ENCODE measurements around the gene ZNF699. TPM values are rescaled to one million over a fixed set of nuclear protein-coding genes. Genes with fewer than 3 reads are reported as not detected.
A peak's percentile ranks its signal among the peaks of the same experiment; 100 is the strongest.

Gene ZNF699
- polyA plus RNA-seq (2013, experiment 1 of 2): 5.0 TPM
- 4.3 TPM for polyA plus RNA-seq (2013, experiment 2 of 2)

DNA sequence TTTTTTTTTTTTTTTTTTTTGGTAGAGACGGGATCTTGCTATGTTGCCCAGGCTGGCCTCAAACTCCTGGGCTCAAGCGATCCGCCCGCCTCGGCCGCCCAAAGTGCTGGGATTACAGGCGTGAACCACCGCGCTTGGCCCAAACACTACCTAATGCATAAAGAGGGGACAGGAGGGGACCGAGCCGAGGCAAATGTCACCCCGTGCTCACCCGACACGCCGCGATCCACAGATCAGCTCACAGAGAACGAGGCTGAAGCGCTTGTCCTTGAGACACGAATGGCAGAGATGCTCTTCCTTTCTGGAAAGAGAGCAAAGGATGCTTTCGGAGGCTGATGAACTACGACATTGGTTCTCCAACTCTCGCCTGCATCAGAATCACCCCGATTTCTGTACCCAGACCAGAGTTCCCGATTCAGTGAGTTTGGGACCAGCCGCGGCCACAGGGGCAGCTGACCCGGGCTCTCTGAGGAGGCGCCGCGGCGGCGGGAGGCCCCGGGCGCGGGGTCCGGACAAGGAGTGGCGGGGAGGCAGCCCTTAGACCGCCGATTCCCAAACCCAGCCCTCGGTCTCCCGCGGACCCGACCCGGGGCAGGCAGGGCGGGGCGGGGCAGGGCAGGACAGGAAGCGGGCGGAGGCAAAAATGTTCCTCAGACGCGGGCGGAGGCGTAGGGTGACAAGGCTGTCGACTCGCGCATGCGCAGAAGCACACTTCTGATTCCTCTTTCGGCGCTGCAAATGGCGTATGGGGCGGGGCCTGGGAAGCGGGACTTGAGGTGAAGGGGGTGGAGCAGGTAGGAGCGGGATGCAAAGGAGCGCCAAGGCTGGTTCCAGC is at the start of gene ZNF699:
TSS of gene ZNF699 (minus strand) at position 700 of the 835 bp plus-strand sequence. CDS start 4,719 bp downstream, outside the sequence.
- peaks cover 12% of the 10 kb centered on the region for H3K9me3 ChIP-seq (ENCODE audit: control insufficient read depth, low read length)
- peaks cover 17% of the 10 kb centered on the region for H3K36me3 ChIP-seq (ENCODE audit: control insufficient read depth, insufficient read depth, low read length)
- H3K4me1 ChIP-seq (ENCODE audit: control insufficient read depth, insufficient read depth, low read length, poor library complexity, severe bottlenecking): no peaks in the 10 kb centered on the region
- WGBS, 2 experiments (ENCODE audit: insufficient coverage in 2 of 2): 2 to 6% methylated on average over 35 to 53 of the region's 63 CpGs
- peak within 1 kb of the TSS; percentile 87 for H3K27ac ChIP-seq (ENCODE audit: low read depth, low read length, severe bottlenecking)
- peak within 1 kb of the TSS; percentile 88 for H3K4me3 ChIP-seq (ENCODE audit: extremely low read depth, insufficient read depth, low read length, poor library complexity, severe bottlenecking)

- peaks cover 54% of the 10 kb centered on the region for H3K9me3 ChIP-seq (ENCODE audit: control insufficient read depth, low read length)
- no peak overlapping the region for H3K4me3 ChIP-seq (ENCODE audit: extremely low read depth, insufficient read depth, low read length, poor library complexity, severe bottlenecking)
- H3K27ac ChIP-seq (ENCODE audit: low read depth, low read length, severe bottlenecking): no peak overlapping the region
- H3K4me1 ChIP-seq (ENCODE audit: control insufficient read depth, insufficient read depth, low read length, poor library complexity, severe bottlenecking): no peaks in the 10 kb centered on the region
- H3K36me3 ChIP-seq (ENCODE audit: control insufficient read depth, insufficient read depth, low read length): peaks cover 22% of the 10 kb centered on the region
- WGBS, 2 experiments (ENCODE audit: insufficient coverage in 2 of 2): 100% methylated on average over 2 of the region's 2 CpGs; no CpG with 5 or more reads in 1 of the 2 experiments
Observed at GRCh38 chr19:9354651-9355050, 45.0 kb upstream of the ZNF699 start.

- H3K9me3 ChIP-seq (ENCODE audit: control insufficient read depth, low read length): peaks cover 49% of the 10 kb centered on the region
- H3K27ac ChIP-seq (ENCODE audit: low read depth, low read length, severe bottlenecking): no peak overlapping the region
- H3K4me1 ChIP-seq (ENCODE audit: control insufficient read depth, insufficient read depth, low read length, poor library complexity, severe bottlenecking): no peaks in the 10 kb centered on the region
- H3K4me3 ChIP-seq (ENCODE audit: extremely low read depth, insufficient read depth, low read length, poor library complexity, severe bottlenecking): no peak overlapping the region
- H3K36me3 ChIP-seq (ENCODE audit: control insufficient read depth, insufficient read depth, low read length): peaks cover 24% of the 10 kb centered on the region
Observed at GRCh38 chr19:9353011-9353410, 43.4 kb upstream of the ZNF699 start.

GRCh38 chr19:9352505-9352904 is 42.9 kb upstream of the ZNF699 start:
- Histone ChIP-seq H3K4me3 (ENCODE audit: extremely low read depth, insufficient read depth, low read length, poor library complexity, severe bottlenecking) (no peak overlapping the region), H3K36me3 (ENCODE audit: control insufficient read depth, insufficient read depth, low read length) (peaks cover 24% of the 10 kb centered on the region), H3K27ac (ENCODE audit: low read depth, low read length, severe bottlenecking) (no peak overlapping the region), H3K4me1 (ENCODE audit: control insufficient read depth, insufficient read depth, low read length, poor library complexity, severe bottlenecking) (no peaks in the 10 kb centered on the region), H3K9me3 (ENCODE audit: control insufficient read depth, low read length) (peaks cover 45% of the 10 kb centered on the region)
- WGBS, 2 experiments (ENCODE audit: insufficient coverage in 2 of 2): no CpG with 5 or more reads among the region's 2 CpGs

DNA sequence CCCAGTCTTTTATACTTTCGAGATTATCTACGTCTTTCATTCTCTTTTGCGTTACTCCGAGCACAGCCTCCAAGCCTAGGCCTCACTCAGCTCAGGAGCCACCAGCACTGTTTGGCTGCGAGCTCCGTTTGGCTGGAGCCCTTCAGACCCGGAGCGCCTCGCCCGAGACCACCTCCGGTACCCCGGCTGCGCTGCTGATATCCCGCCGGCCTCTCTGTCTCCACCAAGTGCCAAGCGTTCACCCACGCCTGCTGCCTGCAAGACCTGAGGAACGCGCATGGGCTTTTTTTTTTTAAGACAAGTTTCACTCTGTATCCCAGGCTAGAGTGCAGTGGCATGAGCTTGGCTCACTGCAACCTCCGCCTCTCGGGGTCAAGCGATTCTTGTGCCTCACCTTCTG is 39.0 kb upstream of the ZNF699 start:
- Histone ChIP-seq H3K27ac (ENCODE audit: low read depth, low read length, severe bottlenecking) (no peak overlapping the region), H3K36me3 (ENCODE audit: control insufficient read depth, insufficient read depth, low read length) (peaks cover 26% of the 10 kb centered on the region), H3K9me3 (ENCODE audit: control insufficient read depth, low read length) (peaks cover 67% of the 10 kb centered on the region), H3K4me3 (ENCODE audit: extremely low read depth, insufficient read depth, low read length, poor library complexity, severe bottlenecking) (no peak overlapping the region), H3K4me1 (ENCODE audit: control insufficient read depth, insufficient read depth, low read length, poor library complexity, severe bottlenecking) (no peaks in the 10 kb centered on the region)
- WGBS, 2 experiments (ENCODE audit: insufficient coverage in 2 of 2): 88 to 97% methylated on average over 21 to 22 of the region's 22 CpGs

DNA sequence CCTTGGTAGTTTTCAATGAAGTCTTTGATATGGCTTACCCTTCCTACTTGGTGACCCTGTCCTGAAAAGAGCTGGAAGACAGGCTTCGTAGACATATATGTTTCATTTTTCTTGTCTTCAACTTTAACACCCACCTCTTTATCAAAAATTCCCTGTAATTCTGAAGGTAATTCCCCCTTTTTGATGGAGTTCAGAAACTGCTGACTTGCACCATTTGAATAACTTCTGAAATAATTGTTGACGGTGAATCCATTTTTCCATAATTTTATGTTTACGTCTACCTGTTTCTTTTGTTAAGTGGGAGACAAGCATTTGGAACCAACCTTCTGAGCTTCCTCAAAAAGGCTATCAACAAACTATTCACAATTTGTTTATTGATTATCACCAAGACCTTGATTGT is 38.6 kb upstream of the ZNF699 start:
- Histone ChIP-seq H3K4me3 (ENCODE audit: extremely low read depth, insufficient read depth, low read length, poor library complexity, severe bottlenecking) (no peak overlapping the region), H3K4me1 (ENCODE audit: control insufficient read depth, insufficient read depth, low read length, poor library complexity, severe bottlenecking) (no peaks in the 10 kb centered on the region), H3K36me3 (ENCODE audit: control insufficient read depth, insufficient read depth, low read length) (peaks cover 30% of the 10 kb centered on the region), H3K27ac (ENCODE audit: low read depth, low read length, severe bottlenecking) (no peak overlapping the region), H3K9me3 (ENCODE audit: control insufficient read depth, low read length) (peaks cover 71% of the 10 kb centered on the region)
- WGBS, 2 experiments (ENCODE audit: insufficient coverage in 2 of 2): 92 to 96% methylated on average over 2 to 3 of the region's 3 CpGs

- 100% methylated on average over 1 of the region's 2 CpGs; no CpG with 5 or more reads in 1 of the 2 experiments for WGBS, 2 experiments (ENCODE audit: insufficient coverage in 2 of 2)
- peaks cover 79% of the 10 kb centered on the region for H3K9me3 ChIP-seq (ENCODE audit: control insufficient read depth, low read length)
Observed at GRCh38 chr19:9345005-9345404, 35.4 kb upstream of the ZNF699 start.

GRCh38 chr19:9342610-9343304 is 33.1 kb upstream of the ZNF699 start:
- H3K27ac ChIP-seq (ENCODE audit: low read depth, low read length, severe bottlenecking): no peak overlapping the region
- H3K9me3 ChIP-seq (ENCODE audit: control insufficient read depth, low read length): peaks cover 80% of the 10 kb centered on the region
- peaks cover 63% of the 10 kb centered on the region for H3K36me3 ChIP-seq (ENCODE audit: control insufficient read depth, insufficient read depth, low read length)
- no peaks in the 10 kb centered on the region for H3K4me1 ChIP-seq (ENCODE audit: control insufficient read depth, insufficient read depth, low read length, poor library complexity, severe bottlenecking)
- no peak overlapping the region for H3K4me3 ChIP-seq (ENCODE audit: extremely low read depth, insufficient read depth, low read length, poor library complexity, severe bottlenecking)
- WGBS, 2 experiments (ENCODE audit: insufficient coverage in 2 of 2): 97% methylated on average over 5 of the region's 6 CpGs; no CpG with 5 or more reads in 1 of the 2 experiments

More at GRCh38 chr19:9345005-9345404, 35.4 kb upstream of the ZNF699 start:
- Histone ChIP-seq H3K4me1 (ENCODE audit: control insufficient read depth, insufficient read depth, low read length, poor library complexity, severe bottlenecking) (no peaks in the 10 kb centered on the region), H3K4me3 (ENCODE audit: extremely low read depth, insufficient read depth, low read length, poor library complexity, severe bottlenecking) (no peak overlapping the region), H3K27ac (ENCODE audit: low read depth, low read length, severe bottlenecking) (no peak overlapping the region), H3K36me3 (ENCODE audit: control insufficient read depth, insufficient read depth, low read length) (peaks cover 48% of the 10 kb centered on the region)

DNA sequence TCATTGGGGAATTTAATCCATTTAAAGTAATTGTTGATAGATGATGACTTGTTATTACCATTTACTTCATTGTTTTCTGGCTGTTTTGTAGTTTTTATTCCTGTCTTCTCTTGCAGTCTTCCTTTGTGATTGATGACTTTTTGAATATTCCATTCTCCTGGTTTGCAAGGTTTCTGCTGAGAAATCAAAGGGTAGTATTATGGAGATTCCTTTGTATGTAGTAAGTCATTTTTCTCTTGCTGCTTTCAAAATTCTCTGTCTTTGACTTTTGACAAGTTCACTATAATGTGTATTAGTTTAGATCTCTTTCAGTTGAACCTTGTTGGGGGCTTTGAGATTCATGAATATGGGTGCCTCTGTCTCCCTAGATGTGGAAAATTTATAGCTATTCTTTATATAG is 20.4 kb upstream of the ZNF699 start:
- peaks cover 59% of the 10 kb centered on the region for H3K36me3 ChIP-seq (ENCODE audit: control insufficient read depth, insufficient read depth, low read length)
- no peak overlapping the region for H3K4me3 ChIP-seq (ENCODE audit: extremely low read depth, insufficient read depth, low read length, poor library complexity, severe bottlenecking)
- no peaks in the 10 kb centered on the region for H3K4me1 ChIP-seq (ENCODE audit: control insufficient read depth, insufficient read depth, low read length, poor library complexity, severe bottlenecking)
- H3K27ac ChIP-seq (ENCODE audit: low read depth, low read length, severe bottlenecking): no peak overlapping the region
- H3K9me3 ChIP-seq (ENCODE audit: control insufficient read depth, low read length): peaks cover 41% of the 10 kb centered on the region

GRCh38 chr19:9324584-9324962 is 14.9 kb upstream of the ZNF699 start:
- Histone ChIP-seq H3K4me1 (ENCODE audit: control insufficient read depth, insufficient read depth, low read length, poor library complexity, severe bottlenecking) (no peaks in the 10 kb centered on the region), H3K9me3 (ENCODE audit: control insufficient read depth, low read length) (peaks cover 30% of the 10 kb centered on the region), H3K27ac (ENCODE audit: low read depth, low read length, severe bottlenecking) (peak overlapping the region; percentile 80), H3K36me3 (ENCODE audit: control insufficient read depth, insufficient read depth, low read length) (peaks cover 31% of the 10 kb centered on the region), H3K4me3 (ENCODE audit: extremely low read depth, insufficient read depth, low read length, poor library complexity, severe bottlenecking) (peak overlapping the region; percentile 76)
- 78 to 81% methylated on average over 4 to 6 of the region's 9 CpGs for WGBS, 2 experiments (ENCODE audit: insufficient coverage in 2 of 2)

Data from mesodermal cell (in vitro differentiated cells).